ENCODE results near the gene ZNF30.
"Not testable (repeated sequence)": the region's sequence is repeated elsewhere in the genome, so short reads cannot be mapped to it uniquely, and the experiment has no call there.

The ZNF30 gene

DNA sequence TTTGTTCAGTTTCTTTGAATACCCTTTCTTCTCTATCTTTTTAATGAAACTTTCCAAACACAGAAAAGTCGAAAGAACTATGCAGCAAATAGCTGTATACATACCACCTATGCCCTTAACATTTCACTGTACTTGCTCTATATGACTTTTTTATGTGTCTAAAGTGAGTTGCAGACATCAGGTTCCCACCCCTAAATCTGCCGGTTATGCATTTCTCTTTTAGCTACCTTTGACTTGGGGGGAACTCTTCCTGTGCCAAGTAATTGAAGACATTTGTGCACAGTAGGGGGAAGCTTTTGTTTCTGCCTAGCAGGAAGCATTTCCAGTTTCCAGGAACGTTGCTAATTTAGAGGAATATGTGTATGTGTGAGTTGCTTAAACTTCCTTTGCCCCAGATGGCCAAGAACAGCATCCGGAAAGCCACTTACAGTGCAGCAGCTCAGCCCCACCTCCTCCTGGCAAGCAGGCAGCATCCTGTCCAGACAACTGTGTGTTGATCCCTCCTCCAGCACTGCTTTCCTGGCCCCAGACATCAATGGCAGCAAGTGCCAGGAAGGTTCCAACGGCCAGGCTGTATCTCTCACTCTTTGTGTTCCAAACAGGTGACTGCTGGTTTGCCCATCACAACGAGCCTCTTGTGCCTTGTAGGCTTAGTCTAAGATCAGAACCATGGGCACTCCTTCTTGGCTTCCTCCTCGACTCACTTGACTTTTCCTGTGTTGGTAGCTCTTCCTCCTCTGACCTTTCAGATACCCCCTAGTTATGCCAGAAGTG is 58.7 kb downstream of the ZNF30 start:
- no peak for DNase-seq (ENCODE audit: low read depth)

DNA sequence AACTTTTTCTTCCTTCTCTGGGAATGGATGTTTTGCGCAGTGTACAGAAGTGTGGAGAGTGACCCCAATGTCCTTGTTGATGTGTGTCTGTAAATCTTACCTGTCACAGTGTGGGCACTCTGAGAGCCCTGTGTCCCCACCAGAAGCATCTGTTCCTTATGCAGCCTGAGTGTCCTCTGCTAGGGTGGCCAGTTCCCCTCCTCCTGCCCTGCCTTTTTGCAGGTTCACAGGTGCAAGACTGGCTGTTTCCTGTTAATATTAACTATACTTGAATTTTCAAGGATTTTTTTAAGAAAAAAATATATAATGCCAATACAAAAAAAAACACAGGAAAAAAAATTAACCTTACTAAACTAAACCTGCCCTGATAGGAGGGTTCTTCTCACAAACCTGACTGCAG is 61.4 kb downstream of the ZNF30 start:
- no peak for DNase-seq (ENCODE audit: low read depth)

DNA sequence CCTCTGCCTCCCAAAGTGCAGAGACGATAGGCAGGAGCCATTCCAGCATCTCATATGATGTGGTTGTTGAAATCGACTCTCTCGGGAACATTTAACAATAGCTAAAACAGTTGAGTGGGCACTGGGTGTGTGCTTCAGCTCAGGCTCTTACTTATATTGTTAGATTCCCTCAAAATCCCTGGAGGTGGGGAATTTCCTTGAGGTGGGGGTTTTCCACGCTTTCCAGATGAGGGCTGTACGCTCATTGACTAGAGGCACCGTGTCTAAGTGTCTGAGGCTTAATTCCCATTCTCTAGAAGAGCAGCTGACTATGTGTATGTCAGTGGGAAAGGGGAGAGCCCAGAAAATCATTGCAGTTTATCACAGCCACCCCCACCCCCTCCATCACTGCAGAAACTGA is 62.6 kb downstream of the ZNF30 start:
- DNase-seq (ENCODE audit: low read depth): no peak

DNA sequence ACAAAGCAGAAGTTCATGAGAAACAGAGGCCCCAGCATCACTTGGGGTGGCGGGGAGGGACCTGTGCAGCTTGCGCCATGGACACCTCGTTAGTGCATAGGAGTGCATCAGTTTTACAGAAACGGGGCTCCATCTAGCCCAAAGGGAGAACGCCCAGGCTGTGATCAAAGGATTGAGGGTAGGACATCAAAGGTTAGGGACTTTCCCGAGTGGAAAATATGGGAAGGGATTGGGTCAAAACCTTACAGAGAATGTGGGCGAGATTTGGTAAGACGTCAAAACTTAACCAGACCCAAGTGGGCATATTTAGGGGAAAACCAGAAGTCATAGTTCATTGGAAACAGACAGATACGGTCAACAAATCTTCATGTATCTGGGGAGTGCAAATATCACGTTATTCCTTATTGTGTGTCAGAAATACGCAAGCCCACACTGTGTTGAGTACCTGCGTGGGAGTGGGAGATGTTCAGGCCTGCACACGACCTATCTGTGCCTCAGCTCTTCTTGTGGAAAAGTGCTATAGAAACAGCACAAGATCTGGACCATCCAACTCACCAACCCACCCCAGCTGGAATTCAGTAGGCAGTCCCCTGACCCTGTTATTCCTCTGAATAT is 64.0 kb downstream of the ZNF30 start:
- DNase-seq (ENCODE audit: low read depth): no peak

DNA sequence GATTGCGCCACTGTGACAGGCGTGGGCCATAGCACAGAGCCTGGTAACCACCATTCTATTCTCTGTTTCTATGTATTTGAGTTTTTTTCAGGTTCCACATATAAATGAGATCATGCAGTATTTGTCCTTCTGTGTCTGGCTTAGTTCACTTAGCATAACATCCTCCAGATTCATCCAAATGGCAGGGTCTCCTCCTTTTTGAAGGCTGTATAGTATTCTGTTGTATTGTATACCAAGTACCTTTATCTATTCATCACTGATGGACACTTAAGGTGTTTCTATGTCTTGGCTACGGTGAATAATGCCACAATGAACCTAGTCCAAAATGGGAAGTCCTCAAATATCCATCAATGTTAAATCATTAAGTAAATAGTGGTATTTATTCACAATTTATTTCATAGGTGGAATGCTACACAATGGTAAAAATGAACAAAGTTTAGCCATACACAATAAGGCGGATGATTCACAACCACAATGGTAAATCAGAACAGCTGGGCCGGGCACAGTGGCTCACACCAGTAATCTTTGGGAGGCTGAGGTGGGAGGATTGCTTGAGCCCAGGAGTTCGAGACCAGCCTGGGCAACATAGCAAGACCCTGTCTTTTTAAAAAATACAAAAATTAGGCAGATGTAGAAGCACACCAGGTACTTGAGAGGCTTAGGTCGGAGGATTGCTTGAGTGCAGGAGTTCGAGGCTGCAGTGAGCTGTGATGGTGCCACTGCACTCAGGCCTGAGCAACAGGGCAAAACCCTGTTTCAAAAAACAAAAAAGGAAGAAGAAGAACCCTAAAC is 65.0 kb downstream of the ZNF30 start:
- no peak for DNase-seq (ENCODE audit: low read depth)

DNA sequence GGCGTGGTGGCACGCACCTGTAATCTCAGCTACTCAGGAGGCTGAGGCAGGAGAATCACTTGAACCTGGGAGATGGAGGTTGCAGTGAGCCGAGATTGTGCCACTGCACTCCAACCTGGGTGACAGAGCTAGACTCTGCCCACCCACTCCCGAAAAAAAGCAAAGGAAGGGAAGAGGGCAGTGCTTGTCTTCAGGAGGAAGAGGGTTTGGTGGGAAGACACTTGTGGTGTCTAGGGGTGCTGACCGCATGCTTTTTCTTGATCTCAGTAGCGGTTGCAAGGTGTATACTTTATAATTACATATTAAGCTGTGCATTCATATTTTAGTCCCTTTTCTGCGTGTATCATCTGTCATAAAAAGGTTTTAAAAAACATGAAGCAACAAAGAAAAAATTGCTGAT is 65.9 kb downstream of the ZNF30 start:
- not testable (repeated sequence) for DNase-seq (ENCODE audit: low read depth)

DNA sequence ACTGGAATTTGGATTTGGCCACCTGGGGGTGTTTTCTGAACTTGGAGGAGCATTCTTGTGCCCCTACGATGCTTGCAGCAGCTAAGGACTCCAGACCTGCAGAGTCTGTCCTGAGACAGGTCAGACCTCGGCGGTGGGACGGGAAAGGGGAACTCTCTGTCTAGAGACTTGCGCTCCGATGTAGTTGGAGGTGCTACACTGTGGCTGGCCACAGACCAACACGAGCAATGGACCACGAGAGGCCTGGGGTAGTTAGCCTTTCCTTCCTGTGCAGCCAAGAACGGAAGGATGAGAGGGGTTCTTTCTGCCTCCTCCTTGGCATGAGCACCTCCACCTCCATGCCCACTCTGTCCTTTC is 67.6 kb downstream of the ZNF30 start:
- no peak for DNase-seq (ENCODE audit: low read depth)
